ENCODE data around the gene DGKB.

DNA sequence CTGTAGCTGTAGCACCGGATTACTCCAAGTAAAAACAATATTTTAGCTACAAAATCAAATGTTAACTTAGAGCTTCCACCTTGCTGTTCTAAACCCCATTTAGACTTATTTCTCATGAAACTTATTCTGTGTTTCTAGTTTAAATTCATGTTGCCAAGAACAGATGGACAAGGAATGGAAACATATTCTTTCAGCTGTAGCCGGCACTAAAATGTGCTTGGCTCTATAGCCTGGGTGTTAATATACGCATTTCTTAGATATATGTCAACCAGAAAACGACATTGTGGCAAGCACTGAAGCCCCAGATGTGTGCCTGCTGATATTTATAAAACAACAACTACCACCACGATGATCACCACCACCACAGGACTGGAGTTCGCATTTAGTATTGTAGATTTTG, 722.8 kb downstream of the DGKB start:
- TF ChIP-seq ZNF384 (IDR thresholded peaks at IDR 0.05) = no peak
- no peak for TF ChIP-seq FOXM1 (IDR thresholded peaks at IDR 0.05; ENCODE audit: borderline replicate concordance)
- no peak for TF ChIP-seq CTBP1 (IDR thresholded peaks at IDR 0.05; ENCODE audit: borderline replicate concordance)
- TF ChIP-seq SUZ12 (IDR thresholded peaks at IDR 0.05) = no peak
- TF ChIP-seq, protein P1, sequence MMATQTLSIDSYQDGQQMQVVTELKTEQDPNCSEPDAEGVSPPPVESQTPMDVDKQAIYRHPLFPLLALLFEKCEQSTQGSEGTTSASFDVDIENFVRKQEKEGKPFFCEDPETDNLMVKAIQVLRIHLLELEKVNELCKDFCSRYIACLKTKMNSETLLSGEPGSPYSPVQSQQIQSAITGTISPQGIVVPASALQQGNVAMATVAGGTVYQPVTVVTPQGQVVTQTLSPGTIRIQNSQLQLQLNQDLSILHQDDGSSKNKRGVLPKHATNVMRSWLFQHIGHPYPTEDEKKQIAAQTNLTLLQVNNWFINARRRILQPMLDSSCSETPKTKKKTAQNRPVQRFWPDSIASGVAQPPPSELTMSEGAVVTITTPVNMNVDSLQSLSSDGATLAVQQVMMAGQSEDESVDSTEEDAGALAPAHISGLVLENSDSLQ (IDR thresholded peaks at IDR 0.05) = no peak
- no peak for TF ChIP-seq SP1 (IDR thresholded peaks at IDR 0.05)
- no peak for TF ChIP-seq BHLHE40 (IDR thresholded peaks at IDR 0.05; ENCODE audit: borderline replicate concordance)
- no peak for TF ChIP-seq FOXA1 (IDR thresholded peaks at IDR 0.05)
- no peak for TF ChIP-seq L3MBTL2 (conservative IDR thresholded peaks at IDR 0.05)
- no peak for TF ChIP-seq TARDBP (IDR thresholded peaks at IDR 0.05)
- TF ChIP-seq ARNT (IDR thresholded peaks at IDR 0.05) = no peak
- TF ChIP-seq ELF4 (IDR thresholded peaks at IDR 0.05) = no peak
- no peak for TF ChIP-seq HDGF (IDR thresholded peaks at IDR 0.05; ENCODE audit: borderline replicate concordance)
- no peak for TF ChIP-seq FOXK2 (IDR thresholded peaks at IDR 0.05)

Data from HEK293T (cell line).